GM21737 (cell line): ENCODE measurements around the gene ARHGEF16.

Source experiments
- ATAC-seq: cut with Tn5 transposase; IDR thresholded peaks from one replicate; pipeline ENCODE4 v1.9.1; 2021; ENCODE audit warnings: mild to moderate bottlenecking, moderate library complexity; ENCODE audit not compliant: unreplicated experiment

Gene ARHGEF16

GRCh38 chr1:3420218-3420951 lies 34.1 kb upstream of the ARHGEF16 start:
- no peak for ATAC-seq

- ATAC-seq, result no peak
Measured at GRCh38 chr1:3422638-3423037, 31.8 kb upstream of the ARHGEF16 start.

GRCh38 chr1:3423245-3423829 lies 31.1 kb upstream of the ARHGEF16 start:
- ATAC-seq, result no peak

GRCh38 chr1:3423896-3424611 lies 30.4 kb upstream of the ARHGEF16 start:
- no peak for ATAC-seq

- ATAC-seq, result no peak
Measured at GRCh38 chr1:3425486-3426215, 28.8 kb upstream of the ARHGEF16 start.

GRCh38 chr1:3426956-3427535 lies 27.4 kb upstream of the ARHGEF16 start:
- ATAC-seq, result no peak

GRCh38 chr1:3427711-3428704 lies 26.5 kb upstream of the ARHGEF16 start:
- ATAC-seq, result no peak

- no peak for ATAC-seq
Measured at GRCh38 chr1:3428899-3429298, 25.6 kb upstream of the ARHGEF16 start.

GRCh38 chr1:3429320-3429719 lies 25.1 kb upstream of the ARHGEF16 start:
- no peak for ATAC-seq

- ATAC-seq, result no peak
Measured at GRCh38 chr1:3429766-3430165, 24.7 kb upstream of the ARHGEF16 start.

- no peak for ATAC-seq
Measured at GRCh38 chr1:3430406-3430805, 24.1 kb upstream of the ARHGEF16 start.

GRCh38 chr1:3430820-3431219 lies 23.6 kb upstream of the ARHGEF16 start:
- ATAC-seq, result no peak

GRCh38 chr1:3431266-3431665 lies 23.2 kb upstream of the ARHGEF16 start:
- no peak for ATAC-seq

GRCh38 chr1:3431686-3432085 lies 22.8 kb upstream of the ARHGEF16 start:
- no peak for ATAC-seq

- no peak for ATAC-seq
Measured at GRCh38 chr1:3432306-3432705, 22.2 kb upstream of the ARHGEF16 start.

GRCh38 chr1:3433076-3433475 lies 21.4 kb upstream of the ARHGEF16 start:
- no peak for ATAC-seq

GRCh38 chr1:3433596-3434320 lies 20.7 kb upstream of the ARHGEF16 start:
- no peak for ATAC-seq

- ATAC-seq, result no peak
Measured at GRCh38 chr1:3434406-3435110, 19.9 kb upstream of the ARHGEF16 start.

GRCh38 chr1:3435666-3436065 lies 18.8 kb upstream of the ARHGEF16 start:
- ATAC-seq, result no peak
